ENCODE results near the gene CLEC16A. TPM values are rescaled to one million over a fixed set of nuclear protein-coding genes. Genes with fewer than 3 reads are reported as not detected.

Gene CLEC16A
- total RNA-seq, 4 donors from 2014 or later, result 24.5 to 33.0 (median 29.3) TPM

GRCh38 chr16:10957771-10958482 is 13.6 kb downstream of the CLEC16A start:
- in situ Hi-C loops (cut with MboI; ENCODE audit: low sequenced_read_pairs in 4 of 4), result loop anchor here in 3 of 4 donors (25.0 kb wide), 3 partner anchors 404 to 854 kb away; no protein-coding TSS in a partner anchor
- H3K9me3 ChIP-seq, result no peaks in the 10 kb centered on the region
- intact Hi-C loops (cut with DNase I; ENCODE audit: low total_unique reads), result no loop called here
- no peaks in the 10 kb centered on the region for H3K27me3 ChIP-seq
- TF ChIP-seq CTCF (IDR thresholded peaks at IDR 0.05 in 4 of 5, conservative IDR thresholded peaks at IDR 0.05 in 1 of 5), result no peak
- TF ChIP-seq POLR2A (IDR thresholded peaks at IDR 0.05), result no peak
- H3K27ac ChIP-seq, result peak overlapping the region in 1 of 4 donors; percentile 25
- H3K36me3 ChIP-seq, result peaks cover 0 to 8% of the 10 kb centered on the region in 2 donors
- DNase-seq, result no peak
- no peak for ATAC-seq
- no peak overlapping the region for H3K4me3 ChIP-seq
- peaks cover 18 to 20% of the 10 kb centered on the region in 2 donors for H3K4me1 ChIP-seq

GRCh38 chr16:10959161-10959560 is 14.8 kb downstream of the CLEC16A start:
- Histone ChIP-seq H3K4me1 (peaks cover 17 to 19% of the 10 kb centered on the region in 2 donors), H3K27ac (no peak overlapping the region), H3K27me3 (no peaks in the 10 kb centered on the region), H3K4me3 (no peak overlapping the region), H3K36me3 (peaks cover 0 to 15% of the 10 kb centered on the region in 2 donors), H3K9me3 (no peaks in the 10 kb centered on the region)
- intact Hi-C loops (cut with DNase I; ENCODE audit: low total_unique reads) (no loop called here), in situ Hi-C loops (cut with MboI; ENCODE audit: low sequenced_read_pairs in 4 of 4) (loop anchor here in 3 of 4 donors (25.0 kb wide), 3 partner anchors 403 to 853 kb away; no protein-coding TSS in a partner anchor)
- ATAC-seq (no peak), DNase-seq (no peak)
- TF ChIP-seq CTCF (IDR thresholded peaks at IDR 0.05 in 4 of 5, conservative IDR thresholded peaks at IDR 0.05 in 1 of 5) (no peak), POLR2A (IDR thresholded peaks at IDR 0.05) (no peak)

GRCh38 chr16:10961231-10961630 is 16.9 kb downstream of the CLEC16A start:
- TF ChIP-seq CTCF (IDR thresholded peaks at IDR 0.05 in 4 of 5, conservative IDR thresholded peaks at IDR 0.05 in 1 of 5) (no peak), POLR2A (IDR thresholded peaks at IDR 0.05) (no peak)
- peaks cover 18 to 24% of the 10 kb centered on the region in 2 donors for H3K4me1 ChIP-seq
- ATAC-seq (peak; percentile 57 to 88), DNase-seq (peak; percentile 60 to 65)
- H3K36me3 ChIP-seq, result peaks cover 0 to 15% of the 10 kb centered on the region in 2 donors
- H3K27me3 ChIP-seq, result no peaks in the 10 kb centered on the region
- in situ Hi-C loops (cut with MboI; ENCODE audit: low sequenced_read_pairs in 4 of 4), result loop anchor here (10.0 to 25.0 kb wide), 4 partner anchors 394 to 851 kb away; no protein-coding TSS in a partner anchor
- peak overlapping the region; percentile 71 to 84 (median 74) for H3K27ac ChIP-seq
- H3K4me3 ChIP-seq, result no peak overlapping the region
- intact Hi-C loops (cut with DNase I; ENCODE audit: low total_unique reads), result loop anchor here (5.0 to 10.0 kb wide), 3 partner anchors 186 to 956 kb away; partner anchors contain the start of gene GSPT1
- no peaks in the 10 kb centered on the region for H3K9me3 ChIP-seq

GRCh38 chr16:10964039-10964890 is 19.9 kb downstream of the CLEC16A start:
- Histone ChIP-seq H3K4me1 (peaks cover 15 to 24% of the 10 kb centered on the region in 2 donors), H3K9me3 (no peaks in the 10 kb centered on the region), H3K27me3 (no peaks in the 10 kb centered on the region), H3K36me3 (peaks cover 0 to 15% of the 10 kb centered on the region in 2 donors), H3K4me3 (no peak overlapping the region), H3K27ac (peak overlapping the region; percentile 57 to 75 (median 69))
- in situ Hi-C loops (cut with MboI; ENCODE audit: low sequenced_read_pairs in 4 of 4), result loop anchor here (10.0 to 25.0 kb wide), 4 partner anchors 391 to 848 kb away; no protein-coding TSS in a partner anchor
- peak; percentile 63 to 90 for ATAC-seq
- peak; percentile 90 to 97 (median 94) for TF ChIP-seq CTCF (IDR thresholded peaks at IDR 0.05 in 4 of 5, conservative IDR thresholded peaks at IDR 0.05 in 1 of 5)
- TF ChIP-seq POLR2A (IDR thresholded peaks at IDR 0.05), result no peak
- DNase-seq, result peak; percentile 70 to 76
- intact Hi-C loops (cut with DNase I; ENCODE audit: low total_unique reads), result loop anchor here (2.0 to 10.0 kb wide), 4 partner anchors 183 to 953 kb away; partner anchors contain the start of gene GSPT1
